GM23338 (cell line): ENCODE data around the gene CDC42BPA. TPM values are rescaled to one million over a fixed set of nuclear protein-coding genes. Genes with fewer than 3 reads are reported as not detected.

Experiments
- ATAC-seq: fragments of 200-7000 bp; cut with Tn5 transposase; 3 replicates; pipeline ENCODE4 v1.9.1; 2020
- DNase-seq: peaks from one replicate; pipeline ENCODE4 v3.0.0-alpha.2; 2015; ENCODE audit warnings: low spot score
- H2AFZ ChIP-seq: fragments of 200-600 bp; sonication (generic); 2 replicates; pipeline ENCODE4 v1.8.0; 2016; ENCODE audit warnings: antibody characterized with exemption, mild to moderate bottlenecking, moderate library complexity
- H3F3A ChIP-seq: fragments of 200-600 bp; sonication (generic); replicated peaks from 2 replicates; pipeline ENCODE4 v1.8.0; 2017; ENCODE audit warnings: antibody characterized with exemption, mixed run types, low read depth
- H3K27ac ChIP-seq: fragments of 200-600 bp; sonication (generic); 2 replicates; pipeline ENCODE4 v1.6.1; 2016; ENCODE audit warnings: low read depth
- H3K27me3 ChIP-seq: fragments of 200-600 bp; sonication (generic); 2 replicates; pipeline ENCODE4 v1.8.0; 2016; ENCODE audit warnings: mild to moderate bottlenecking, mixed run types, moderate library complexity; ENCODE audit not compliant: insufficient read depth
- H3K36me3 ChIP-seq: fragments of 200-600 bp; sonication (generic); 2 replicates; pipeline ENCODE4 v1.8.0; 2016; ENCODE audit warnings: mild to moderate bottlenecking; ENCODE audit not compliant: insufficient read depth
- H3K4me1 ChIP-seq: fragments of 200-600 bp; sonication (generic); 2 replicates; pipeline ENCODE4 v1.8.0; 2016; ENCODE audit warnings: mild to moderate bottlenecking, moderate library complexity; ENCODE audit not compliant: insufficient read depth
- H3K4me2 ChIP-seq: fragments of 200-600 bp; sonication (generic); 2 replicates; pipeline ENCODE4 v1.7.1; 2017; ENCODE audit warnings: mixed run types
- H3K4me3 ChIP-seq: fragments of 200-600 bp; sonication (generic); 2 replicates; pipeline ENCODE4 v1.6.1; 2016; ENCODE audit warnings: mixed run types
- H3K79me2 ChIP-seq: fragments of 200-600 bp; sonication (generic); replicated peaks from 2 replicates; pipeline ENCODE4 v1.8.0; 2017; ENCODE audit warnings: mild to moderate bottlenecking; ENCODE audit not compliant: insufficient read depth
- H3K9me2 ChIP-seq: fragments of 200-600 bp; sonication (generic); 2 replicates; pipeline ENCODE4 v1.8.0; 2017; ENCODE audit not compliant: insufficient read depth
- H4K20me1 ChIP-seq: fragments of 200-600 bp; sonication (generic); replicated peaks from 2 replicates; pipeline ENCODE4 v1.8.0; 2017; ENCODE audit warnings: mild to moderate bottlenecking; ENCODE audit not compliant: insufficient read depth
- H3K27ac Mint-ChIP-seq: 2 replicates; pipeline ENCODE4 v1.8.0; 2020; ENCODE audit warnings: inconsistent platforms, mild to moderate bottlenecking, moderate library complexity, mixed read lengths
- H3K27me3 Mint-ChIP-seq: 3 replicates; pipeline ENCODE4 v1.8.0; 2022; ENCODE audit warnings: low read depth, mild to moderate bottlenecking, moderate library complexity, mixed read lengths, inconsistent platforms; ENCODE audit not compliant: insufficient read depth, poor library complexity
- H3K36me3 Mint-ChIP-seq: 3 replicates; pipeline ENCODE4 v1.8.0; 2021; ENCODE audit warnings: low read depth, mild to moderate bottlenecking, inconsistent platforms, moderate library complexity, mixed read lengths
- H3K4me1 Mint-ChIP-seq: 3 replicates; pipeline ENCODE4 v1.8.0; 2020; ENCODE audit warnings: mild to moderate bottlenecking, inconsistent platforms, mixed read lengths
- H3K4me3 Mint-ChIP-seq: 3 replicates; pipeline ENCODE4 v1.8.0; 2021; ENCODE audit warnings: moderate library complexity, mild to moderate bottlenecking, inconsistent platforms, mixed read lengths
- H3K9me3 Mint-ChIP-seq: 3 replicates; pipeline ENCODE4 v1.8.0; 2020; ENCODE audit warnings: moderate library complexity, mild to moderate bottlenecking, inconsistent platforms, mixed read lengths
- CREB1 ChIP-seq: fragments of 250-450 bp; sonication (Bioruptor Pico); IDR thresholded peaks from 2 replicates; pipeline ENCODE4 v1.5.0; 2020; ENCODE audit warnings: low read depth, mild to moderate bottlenecking, moderate library complexity
- EZH2 ChIP-seq: fragments of 200-600 bp; sonication (generic); IDR thresholded peaks from one replicate; pipeline ENCODE4 v1.8.0; 2017; ENCODE audit warnings: antibody characterized with exemption, mild to moderate bottlenecking, low read depth; ENCODE audit not compliant: unreplicated experiment
- EZH2phosphoT487 ChIP-seq: fragments of 200-600 bp; sonication (generic); IDR thresholded peaks from one replicate; pipeline ENCODE4 v1.8.1; 2018; ENCODE audit warnings: antibody characterized with exemption; ENCODE audit not compliant: unreplicated experiment
- JUNB ChIP-seq: IDR thresholded peaks from one replicate; pipeline ENCODE4 v1.6.1; 2016; ENCODE audit warnings: antibody characterized with exemption; ENCODE audit not compliant: unreplicated experiment
- NANOG ChIP-seq: IDR thresholded peaks from 2 replicates; pipeline ENCODE4 v1.6.1; 2016; ENCODE audit warnings: antibody characterized with exemption, borderline replicate concordance
- POLR2AphosphoS5 ChIP-seq: IDR thresholded peaks from 2 replicates; pipeline ENCODE4 v1.6.1; 2016; ENCODE audit warnings: antibody characterized with exemption, low read depth
- STAT1 ChIP-seq: IDR thresholded peaks from one replicate; pipeline ENCODE4 v1.6.1; 2016; ENCODE audit warnings: antibody characterized with exemption; ENCODE audit not compliant: unreplicated experiment
- ZNF114 ChIP-seq: fragments of 250-450 bp; sonication (Bioruptor Pico); IDR thresholded peaks from 2 replicates; pipeline ENCODE4 v1.5.0; 2020; ENCODE audit warnings: mild to moderate bottlenecking, moderate library complexity
- ZNF331 ChIP-seq: fragments of 250-450 bp; sonication (Bioruptor Pico); IDR thresholded peaks from 2 replicates; pipeline ENCODE4 v1.5.0; 2020; ENCODE audit warnings: low read depth, mild to moderate bottlenecking, moderate library complexity
- polyA plus RNA-seq: library from polyadenylated mRNA; unstranded; fragments of >200 nt; fragmentation: Nextera tagmentation; extraction: Ambion mirVana; gene quantifications from 2 replicates; pipeline ENCODE4 v1.2.1, GENCODE V29; 2016
- total RNA-seq: library from RNA; depleted of rRNA; stranded (reverse); fragments of >200 nt; shearing (Covaris generic); gene quantifications from 2 replicates; pipeline ENCODE4 v1.2.3, GENCODE V29; 2014
- TF ChIP-seq, protein P1 (sequence below), 2 experiments: fragments of 200-600 bp in 1 of 2; sonication (generic) in 1 of 2; conservative IDR thresholded peaks; 2 replicates each; pipeline versions ENCODE4 v1.5.1 to v1.6.1; 2016 to 2017; ENCODE audit warnings: antibody characterized with exemption in 2 of 2, low read depth in 2 of 2, mild to moderate bottlenecking in 2 of 2, moderate library complexity in 1 of 2
- TF ChIP-seq, protein P2 (sequence below): IDR thresholded peaks from 2 replicates; pipeline ENCODE4 v1.6.1; 2016; ENCODE audit warnings: antibody characterized with exemption
- TF ChIP-seq, protein P3 (sequence below): IDR thresholded peaks from one replicate; pipeline ENCODE4 v1.6.1; 2018; ENCODE audit warnings: antibody characterized with exemption; ENCODE audit not compliant: unreplicated experiment

The CDC42BPA gene
- total and polyA plus RNA-seq, 2 experiments from 2014 or later: 17.7 to 40.1 TPM

DNA sequence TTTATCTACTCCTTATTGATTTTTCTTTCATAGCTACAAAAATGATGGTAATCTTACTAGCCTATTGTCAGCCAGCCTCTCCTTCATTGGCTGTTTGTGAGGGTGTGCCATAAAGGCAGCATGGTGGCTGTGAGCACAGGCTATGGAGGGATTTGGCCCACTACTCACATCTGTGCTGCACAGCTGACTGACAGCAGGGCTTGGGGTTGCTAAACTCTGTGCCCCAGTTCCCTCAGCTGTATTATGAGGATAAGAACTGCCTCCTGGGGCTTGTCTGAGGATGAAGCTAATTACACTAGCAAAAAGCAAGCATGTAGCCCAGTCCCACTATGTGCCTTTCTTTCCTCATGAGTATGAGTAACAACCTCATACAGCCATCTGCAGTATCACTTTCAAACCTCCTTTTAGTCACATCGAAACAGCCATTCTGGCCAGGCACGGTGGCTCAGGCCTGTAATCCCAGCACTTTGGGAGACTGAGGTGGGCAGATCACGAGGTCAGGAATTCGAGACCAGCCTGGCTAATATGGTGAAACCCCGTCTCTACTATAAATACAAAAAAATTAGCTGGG, 312.0 kb downstream of the CDC42BPA start (continued):
- TF ChIP-seq, protein P1, sequence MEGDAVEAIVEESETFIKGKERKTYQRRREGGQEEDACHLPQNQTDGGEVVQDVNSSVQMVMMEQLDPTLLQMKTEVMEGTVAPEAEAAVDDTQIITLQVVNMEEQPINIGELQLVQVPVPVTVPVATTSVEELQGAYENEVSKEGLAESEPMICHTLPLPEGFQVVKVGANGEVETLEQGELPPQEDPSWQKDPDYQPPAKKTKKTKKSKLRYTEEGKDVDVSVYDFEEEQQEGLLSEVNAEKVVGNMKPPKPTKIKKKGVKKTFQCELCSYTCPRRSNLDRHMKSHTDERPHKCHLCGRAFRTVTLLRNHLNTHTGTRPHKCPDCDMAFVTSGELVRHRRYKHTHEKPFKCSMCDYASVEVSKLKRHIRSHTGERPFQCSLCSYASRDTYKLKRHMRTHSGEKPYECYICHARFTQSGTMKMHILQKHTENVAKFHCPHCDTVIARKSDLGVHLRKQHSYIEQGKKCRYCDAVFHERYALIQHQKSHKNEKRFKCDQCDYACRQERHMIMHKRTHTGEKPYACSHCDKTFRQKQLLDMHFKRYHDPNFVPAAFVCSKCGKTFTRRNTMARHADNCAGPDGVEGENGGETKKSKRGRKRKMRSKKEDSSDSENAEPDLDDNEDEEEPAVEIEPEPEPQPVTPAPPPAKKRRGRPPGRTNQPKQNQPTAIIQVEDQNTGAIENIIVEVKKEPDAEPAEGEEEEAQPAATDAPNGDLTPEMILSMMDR (conservative IDR thresholded peaks at IDR 0.05; ENCODE audit: low read depth in 2 of 2): no peak
- no peak for TF ChIP-seq ZNF331
- no peak for TF ChIP-seq ZNF114 (CRISPR knock-in tag)
- no peak for TF ChIP-seq POLR2AphosphoS5
- TF ChIP-seq, protein P2, sequence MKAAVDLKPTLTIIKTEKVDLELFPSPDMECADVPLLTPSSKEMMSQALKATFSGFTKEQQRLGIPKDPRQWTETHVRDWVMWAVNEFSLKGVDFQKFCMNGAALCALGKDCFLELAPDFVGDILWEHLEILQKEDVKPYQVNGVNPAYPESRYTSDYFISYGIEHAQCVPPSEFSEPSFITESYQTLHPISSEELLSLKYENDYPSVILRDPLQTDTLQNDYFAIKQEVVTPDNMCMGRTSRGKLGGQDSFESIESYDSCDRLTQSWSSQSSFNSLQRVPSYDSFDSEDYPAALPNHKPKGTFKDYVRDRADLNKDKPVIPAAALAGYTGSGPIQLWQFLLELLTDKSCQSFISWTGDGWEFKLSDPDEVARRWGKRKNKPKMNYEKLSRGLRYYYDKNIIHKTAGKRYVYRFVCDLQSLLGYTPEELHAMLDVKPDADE: no peak
- no peak for TF ChIP-seq CREB1 (CRISPR knock-in tag)
- TF ChIP-seq NANOG: no peak
- TF ChIP-seq EZH2phosphoT487: no peak
- TF ChIP-seq, protein P3, sequence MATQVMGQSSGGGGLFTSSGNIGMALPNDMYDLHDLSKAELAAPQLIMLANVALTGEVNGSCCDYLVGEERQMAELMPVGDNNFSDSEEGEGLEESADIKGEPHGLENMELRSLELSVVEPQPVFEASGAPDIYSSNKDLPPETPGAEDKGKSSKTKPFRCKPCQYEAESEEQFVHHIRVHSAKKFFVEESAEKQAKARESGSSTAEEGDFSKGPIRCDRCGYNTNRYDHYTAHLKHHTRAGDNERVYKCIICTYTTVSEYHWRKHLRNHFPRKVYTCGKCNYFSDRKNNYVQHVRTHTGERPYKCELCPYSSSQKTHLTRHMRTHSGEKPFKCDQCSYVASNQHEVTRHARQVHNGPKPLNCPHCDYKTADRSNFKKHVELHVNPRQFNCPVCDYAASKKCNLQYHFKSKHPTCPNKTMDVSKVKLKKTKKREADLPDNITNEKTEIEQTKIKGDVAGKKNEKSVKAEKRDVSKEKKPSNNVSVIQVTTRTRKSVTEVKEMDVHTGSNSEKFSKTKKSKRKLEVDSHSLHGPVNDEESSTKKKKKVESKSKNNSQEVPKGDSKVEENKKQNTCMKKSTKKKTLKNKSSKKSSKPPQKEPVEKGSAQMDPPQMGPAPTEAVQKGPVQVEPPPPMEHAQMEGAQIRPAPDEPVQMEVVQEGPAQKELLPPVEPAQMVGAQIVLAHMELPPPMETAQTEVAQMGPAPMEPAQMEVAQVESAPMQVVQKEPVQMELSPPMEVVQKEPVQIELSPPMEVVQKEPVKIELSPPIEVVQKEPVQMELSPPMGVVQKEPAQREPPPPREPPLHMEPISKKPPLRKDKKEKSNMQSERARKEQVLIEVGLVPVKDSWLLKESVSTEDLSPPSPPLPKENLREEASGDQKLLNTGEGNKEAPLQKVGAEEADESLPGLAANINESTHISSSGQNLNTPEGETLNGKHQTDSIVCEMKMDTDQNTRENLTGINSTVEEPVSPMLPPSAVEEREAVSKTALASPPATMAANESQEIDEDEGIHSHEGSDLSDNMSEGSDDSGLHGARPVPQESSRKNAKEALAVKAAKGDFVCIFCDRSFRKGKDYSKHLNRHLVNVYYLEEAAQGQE: no peak

DNA sequence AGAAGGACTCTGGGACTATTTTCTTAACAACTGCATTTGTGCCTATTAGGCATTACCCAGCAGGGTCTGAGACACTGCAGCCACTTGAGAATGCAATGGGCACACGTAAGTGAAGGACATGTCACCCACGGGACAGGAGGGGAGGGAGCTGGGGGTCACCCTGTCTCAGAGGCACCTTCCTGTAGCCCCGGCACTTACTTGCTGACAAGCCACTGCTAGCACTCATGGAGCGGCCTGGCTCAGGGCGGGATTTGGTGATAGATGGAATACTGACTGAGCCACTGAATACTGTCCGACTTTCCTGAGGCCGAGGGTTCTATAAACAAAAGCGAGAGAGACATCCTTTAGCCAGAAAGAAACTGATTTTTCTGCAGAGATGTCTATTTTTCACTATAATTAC, 313.5 kb downstream of the CDC42BPA start:
- Histone ChIP-seq H2AFZ (no peak overlapping the region), H3K36me3 (no peaks in the 10 kb centered on the region), H3K9me2 (no peaks in the 10 kb centered on the region), H3F3A (no peaks in the 10 kb centered on the region), H3K79me2 (no peaks in the 10 kb centered on the region), H3K4me2 (no peak overlapping the region), H4K20me1 (no peaks in the 10 kb centered on the region; the same call in 1 of the 2 replicates), H3K27ac (no peak overlapping the region), H3K4me3 (no peak overlapping the region), H3K27me3 (no peaks in the 10 kb centered on the region), H3K4me1 (no peaks in the 10 kb centered on the region)
- Mint-ChIP-seq H3K27ac (no peak overlapping the region), H3K4me3 (no peak overlapping the region), H3K36me3 (peaks cover 6% of the 10 kb centered on the region; the same call in 2 of the 3 replicates), H3K9me3 (no peaks in the 10 kb centered on the region), H3K27me3 (no peaks in the 10 kb centered on the region), H3K4me1 (no peaks in the 10 kb centered on the region)
- no peak for ATAC-seq
- DNase-seq: no peak
- TF ChIP-seq CREB1 (CRISPR knock-in tag): no peak
- TF ChIP-seq, protein P1 (conservative IDR thresholded peaks at IDR 0.05; ENCODE audit: low read depth in 2 of 2): no peak
- no peak for TF ChIP-seq NANOG
- TF ChIP-seq JUNB: no peak
- TF ChIP-seq, protein P3: no peak
- TF ChIP-seq POLR2AphosphoS5: no peak
- no peak for TF ChIP-seq STAT1
- TF ChIP-seq EZH2: no peak
- TF ChIP-seq, protein P2: no peak
- TF ChIP-seq ZNF331: no peak
